ENCODE results near the gene GCDH.

GCDH gene

DNA sequence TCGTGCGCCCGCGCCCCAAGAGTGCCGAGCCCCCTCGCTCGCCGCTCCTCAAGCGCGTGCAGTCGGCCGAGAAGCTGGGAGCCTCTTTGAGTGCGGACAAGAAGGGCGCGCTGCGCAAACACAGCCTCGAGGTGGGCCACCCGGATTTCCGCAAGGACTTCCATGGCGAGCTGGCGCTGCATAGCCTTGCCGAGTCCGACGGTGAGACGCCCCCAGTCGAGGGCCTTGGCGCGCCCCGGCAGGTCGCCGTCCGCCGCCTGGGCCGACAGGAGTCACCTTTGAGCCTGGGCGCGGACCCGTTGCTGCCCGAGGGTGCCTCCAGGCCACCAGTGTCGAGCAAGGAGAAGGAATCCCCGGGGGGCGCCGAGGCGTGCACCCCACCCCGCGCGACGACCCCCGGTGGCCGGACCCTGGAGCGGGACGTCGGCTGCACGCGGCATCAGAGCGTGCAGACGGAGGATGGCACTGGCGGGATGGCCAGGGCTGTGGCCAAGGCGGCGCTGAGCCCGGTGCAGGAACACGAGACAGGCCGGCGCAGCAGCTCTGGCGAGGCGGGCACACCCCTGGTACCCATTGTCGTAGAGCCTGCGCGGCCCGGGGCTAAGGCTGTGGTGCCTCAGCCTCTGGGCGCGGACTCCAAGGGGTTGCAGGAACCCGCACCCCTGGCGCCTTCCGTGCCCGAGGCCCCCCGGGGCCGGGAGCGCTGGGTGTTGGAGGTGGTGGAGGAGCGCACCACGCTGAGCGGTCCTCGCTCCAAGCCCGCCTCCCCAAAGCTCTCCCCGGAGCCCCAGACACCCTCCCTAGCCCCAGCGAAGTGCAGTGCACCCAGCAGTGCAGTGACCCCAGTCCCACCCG lies 16.8 kb upstream of the GCDH start:
- Histone ChIP-seq H4K20me1 (ENCODE audit: control insufficient read depth, insufficient read depth, low read depth, low read length) (no peaks in the 10 kb centered on the region), H3K4me3 (ENCODE audit: low read length) (no peak overlapping the region), H3F3A (ENCODE audit: control insufficient read depth, insufficient read depth) (peaks cover 5% of the 10 kb centered on the region; the same call in 1 of the 2 replicates), H3K4me2 (ENCODE audit: low read length) (no peak overlapping the region), H3K4me1 (ENCODE audit: control insufficient read depth, low read length) (no peaks in the 10 kb centered on the region), H3K9me3 (ENCODE audit: control insufficient read depth, insufficient read depth, low read length) (peaks cover 7% of the 10 kb centered on the region; the same call in 1 of the 2 replicates), H3K27me3 (ENCODE audit: control insufficient read depth, low read length) (no peaks in the 10 kb centered on the region), H3K27ac (ENCODE audit: low read depth, low read length) (no peak overlapping the region), H3K79me2 (ENCODE audit: control insufficient read depth, low read length) (no peaks in the 10 kb centered on the region), H3K36me3 (ENCODE audit: control insufficient read depth, low read length) (peaks cover 12% of the 10 kb centered on the region; the same call in 1 of the 2 replicates), H3K9me2 (replicated peaks; ENCODE audit: control insufficient read depth, low read length) (no peaks in the 10 kb centered on the region)
- TF ChIP-seq, protein P1, sequence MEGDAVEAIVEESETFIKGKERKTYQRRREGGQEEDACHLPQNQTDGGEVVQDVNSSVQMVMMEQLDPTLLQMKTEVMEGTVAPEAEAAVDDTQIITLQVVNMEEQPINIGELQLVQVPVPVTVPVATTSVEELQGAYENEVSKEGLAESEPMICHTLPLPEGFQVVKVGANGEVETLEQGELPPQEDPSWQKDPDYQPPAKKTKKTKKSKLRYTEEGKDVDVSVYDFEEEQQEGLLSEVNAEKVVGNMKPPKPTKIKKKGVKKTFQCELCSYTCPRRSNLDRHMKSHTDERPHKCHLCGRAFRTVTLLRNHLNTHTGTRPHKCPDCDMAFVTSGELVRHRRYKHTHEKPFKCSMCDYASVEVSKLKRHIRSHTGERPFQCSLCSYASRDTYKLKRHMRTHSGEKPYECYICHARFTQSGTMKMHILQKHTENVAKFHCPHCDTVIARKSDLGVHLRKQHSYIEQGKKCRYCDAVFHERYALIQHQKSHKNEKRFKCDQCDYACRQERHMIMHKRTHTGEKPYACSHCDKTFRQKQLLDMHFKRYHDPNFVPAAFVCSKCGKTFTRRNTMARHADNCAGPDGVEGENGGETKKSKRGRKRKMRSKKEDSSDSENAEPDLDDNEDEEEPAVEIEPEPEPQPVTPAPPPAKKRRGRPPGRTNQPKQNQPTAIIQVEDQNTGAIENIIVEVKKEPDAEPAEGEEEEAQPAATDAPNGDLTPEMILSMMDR (IDR thresholded peaks at IDR 0.05; ENCODE audit: low read depth, low read length, poor library complexity, severe bottlenecking): no peak
- TF ChIP-seq EZH2phosphoT487 (IDR thresholded peaks at IDR 0.05; ENCODE audit: borderline replicate concordance, low read length): no peak

DNA sequence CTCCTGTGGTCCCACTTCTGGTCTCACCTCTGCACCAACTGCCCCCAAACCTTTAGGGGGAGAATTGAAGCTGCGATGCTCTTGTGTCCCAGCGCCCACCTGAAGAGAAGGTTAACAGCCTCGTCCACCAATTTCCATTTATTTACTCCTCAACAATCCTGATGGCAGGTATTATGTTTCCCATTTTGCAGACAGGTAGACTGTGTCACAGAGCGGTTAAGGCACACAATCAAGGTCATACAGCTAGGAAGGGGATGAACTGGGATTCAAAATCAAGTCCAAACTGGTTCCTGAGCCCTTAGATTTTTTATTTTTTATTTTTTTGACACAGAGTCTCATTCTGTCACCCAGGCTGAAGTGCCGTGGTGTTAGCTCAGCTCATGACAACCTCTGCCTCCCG lies 15.9 kb upstream of the GCDH start:
- Histone ChIP-seq H3K9me2 (replicated peaks; ENCODE audit: control insufficient read depth, low read length) (no peaks in the 10 kb centered on the region), H3K9me3 (ENCODE audit: control insufficient read depth, insufficient read depth, low read length) (peaks cover 7% of the 10 kb centered on the region; the same call in 1 of the 2 replicates), H3K36me3 (ENCODE audit: control insufficient read depth, low read length) (peaks cover 12% of the 10 kb centered on the region; the same call in 1 of the 2 replicates), H3K79me2 (ENCODE audit: control insufficient read depth, low read length) (peaks cover 2% of the 10 kb centered on the region), H3K4me2 (ENCODE audit: low read length) (no peak overlapping the region), H3F3A (ENCODE audit: control insufficient read depth, insufficient read depth) (peaks cover 5% of the 10 kb centered on the region; the same call in 1 of the 2 replicates), H3K4me1 (ENCODE audit: control insufficient read depth, low read length) (peaks cover 3% of the 10 kb centered on the region), H3K27ac (ENCODE audit: low read depth, low read length) (no peak overlapping the region), H4K20me1 (ENCODE audit: control insufficient read depth, insufficient read depth, low read depth, low read length) (no peaks in the 10 kb centered on the region), H3K4me3 (ENCODE audit: low read length) (no peak overlapping the region), H3K27me3 (ENCODE audit: control insufficient read depth, low read length) (no peaks in the 10 kb centered on the region)
- TF ChIP-seq EZH2phosphoT487 (IDR thresholded peaks at IDR 0.05; ENCODE audit: borderline replicate concordance, low read length): no peak
- TF ChIP-seq, protein P1 (IDR thresholded peaks at IDR 0.05; ENCODE audit: low read depth, low read length, poor library complexity, severe bottlenecking): no peak

DNA sequence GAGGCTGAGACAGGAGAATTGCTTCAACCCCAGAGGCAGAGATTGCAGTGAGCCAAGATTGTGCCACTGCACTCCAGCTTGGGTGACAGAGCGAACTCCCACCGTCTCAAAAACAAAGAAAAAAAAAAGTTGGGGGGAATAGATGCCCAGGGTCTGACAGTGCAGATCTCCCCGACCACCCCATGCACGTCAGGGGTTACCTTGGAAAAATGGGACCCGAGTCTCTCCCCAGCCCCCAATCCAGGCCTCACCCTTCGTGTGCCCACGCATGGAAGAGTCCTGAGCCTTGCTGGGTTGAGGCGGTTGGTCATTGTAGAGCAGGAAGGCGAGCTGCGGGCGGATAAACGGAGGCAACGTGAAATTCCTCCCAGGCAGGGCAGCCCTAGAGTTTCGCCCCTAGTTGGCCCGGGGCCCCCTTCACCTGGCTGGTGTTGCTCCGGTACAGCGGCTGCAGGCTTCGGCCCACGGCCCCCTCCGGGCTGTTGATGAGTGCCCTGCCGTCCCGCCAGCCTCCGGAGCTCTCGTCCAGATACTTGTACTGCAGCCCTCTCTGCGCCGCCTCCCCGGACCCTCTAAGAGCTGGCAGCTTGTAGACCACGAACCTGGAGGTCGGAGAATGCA lies 10.3 kb upstream of the GCDH start:
- Histone ChIP-seq H3K27ac (ENCODE audit: low read depth, low read length) (peak overlapping the region; percentile 49), H3K36me3 (ENCODE audit: control insufficient read depth, low read length) (peaks cover 7% of the 10 kb centered on the region), H3K79me2 (ENCODE audit: control insufficient read depth, low read length) (peaks cover 13% of the 10 kb centered on the region), H3K9me2 (replicated peaks; ENCODE audit: control insufficient read depth, low read length) (no peaks in the 10 kb centered on the region), H3K4me3 (ENCODE audit: low read length) (peak overlapping the region; percentile 95), H3K27me3 (ENCODE audit: control insufficient read depth, low read length) (peaks cover under 1% of the 10 kb centered on the region; the same call in 1 of the 2 replicates), H4K20me1 (ENCODE audit: control insufficient read depth, insufficient read depth, low read depth, low read length) (no peaks in the 10 kb centered on the region), H3F3A (ENCODE audit: control insufficient read depth, insufficient read depth) (no peaks in the 10 kb centered on the region), H3K9me3 (ENCODE audit: control insufficient read depth, insufficient read depth, low read length) (peaks cover 12% of the 10 kb centered on the region), H3K4me2 (ENCODE audit: low read length) (peak overlapping the region; percentile 85), H3K4me1 (ENCODE audit: control insufficient read depth, low read length) (peaks cover 30% of the 10 kb centered on the region)
- TF ChIP-seq, protein P1 (IDR thresholded peaks at IDR 0.05; ENCODE audit: low read depth, low read length, poor library complexity, severe bottlenecking): no peak
- no peak for TF ChIP-seq EZH2phosphoT487 (IDR thresholded peaks at IDR 0.05; ENCODE audit: borderline replicate concordance, low read length)
